Stimulated activated CD8-positive, alpha-beta memory T cell treated with anti-CD3 and anti-CD28 coated beads, Interleukin-15, amount 100 ng/mL, for 4 hours (primary cell): ENCODE results near the gene ZNF777.
"Not testable (repeated sequence)": the region's sequence is repeated elsewhere in the genome, so short reads cannot be mapped to it uniquely, and the experiment has no call there.

Experiments used
- DNase-seq, 2 donors: peaks; one replicate each; pipeline ENCODE4 v3.0.0-alpha.2; 2020; ENCODE audit warnings: low read depth in 2 of 2

The ZNF777 gene

GRCh38 chr7:149414171-149414570 lies 46.7 kb downstream of the ZNF777 start:
- no peak for DNase-seq

GRCh38 chr7:149413083-149413482 lies 47.8 kb downstream of the ZNF777 start:
- not testable (repeated sequence) for DNase-seq

GRCh38 chr7:149409895-149410294 lies 51.0 kb downstream of the ZNF777 start:
- no peak for DNase-seq

- no peak for DNase-seq
These were observed 56.0 kb downstream of the ZNF777 start for GRCh38 chr7:149404825-149405224.

- DNase-seq = no peak
These were observed 56.5 kb downstream of the ZNF777 start for GRCh38 chr7:149404396-149404795.

- DNase-seq = no peak
These were observed 62.6 kb downstream of the ZNF777 start for GRCh38 chr7:149398195-149398820.

GRCh38 chr7:149397470-149398043 lies 63.3 kb downstream of the ZNF777 start:
- no peak for DNase-seq

- DNase-seq = not testable (repeated sequence)
These were observed 72.1 kb downstream of the ZNF777 start for GRCh38 chr7:149388550-149389335.

- DNase-seq = not testable (repeated sequence)
These were observed 74.3 kb downstream of the ZNF777 start for GRCh38 chr7:149386514-149386913.

- DNase-seq = no peak
These were observed 75.5 kb downstream of the ZNF777 start for GRCh38 chr7:149385195-149385950.
